GM18951 (cell line): ENCODE measurements around the gene SARDH.

Source experiments
- POLR2A ChIP-seq: IDR thresholded peaks from 4 replicates; pipeline ENCODE4 v1.6.1; 2011; ENCODE audit warnings: mild to moderate bottlenecking; ENCODE audit not compliant: insufficient read length, insufficient read depth; ENCODE audit errors: extremely low read depth
- in situ Hi-C: fragments of 300-500 bp; cut with MboI; formaldehyde crosslinking; loops from one replicate; pipeline ENCODE4 v1.12.0; 2022; ENCODE audit warnings: low sequenced_read_pairs, mixed read lengths, inconsistent platforms; ENCODE audit not compliant: unreplicated experiment

The SARDH gene

GRCh38 chr9:133693703-133694529 lies 44.2 kb downstream of the SARDH start:
- in situ Hi-C loops = no loop called here
- no peak for TF ChIP-seq POLR2A

- in situ Hi-C loops = no loop called here
- TF ChIP-seq POLR2A = no peak
Measured at GRCh38 chr9:133693116-133693515, 45.0 kb downstream of the SARDH start.

- in situ Hi-C loops = no loop called here
- no peak for TF ChIP-seq POLR2A
Measured at GRCh38 chr9:133692364-133692985, 45.7 kb downstream of the SARDH start.

- no peak for TF ChIP-seq POLR2A
- in situ Hi-C loops = no loop called here
Measured at GRCh38 chr9:133691626-133692363, 46.4 kb downstream of the SARDH start.

GRCh38 chr9:133691191-133691590 lies 47.0 kb downstream of the SARDH start:
- in situ Hi-C loops = no loop called here
- no peak for TF ChIP-seq POLR2A

GRCh38 chr9:133690081-133690561 lies 48.0 kb downstream of the SARDH start:
- TF ChIP-seq POLR2A = no peak
- in situ Hi-C loops = no loop called here

- in situ Hi-C loops = no loop called here
- TF ChIP-seq POLR2A = no peak
Measured at GRCh38 chr9:133689151-133689763, 48.9 kb downstream of the SARDH start.

GRCh38 chr9:133687856-133688761 lies 50.0 kb downstream of the SARDH start:
- TF ChIP-seq POLR2A = no peak
- in situ Hi-C loops = no loop called here

- in situ Hi-C loops = no loop called here
- TF ChIP-seq POLR2A = no peak
Measured at GRCh38 chr9:133686642-133687575, 51.2 kb downstream of the SARDH start.

- TF ChIP-seq POLR2A = no peak
- in situ Hi-C loops = no loop called here
Measured at GRCh38 chr9:133685653-133686609, 52.2 kb downstream of the SARDH start.

GRCh38 chr9:133684936-133685361 lies 53.2 kb downstream of the SARDH start:
- in situ Hi-C loops = no loop called here
- TF ChIP-seq POLR2A = no peak
